Right kidney (tissue), 1 donor: ENCODE results near the gene STX16.

ENCODE experiments used
- DNase-seq: peaks from one replicate; pipeline ENCODE4 v3.0.0-alpha.2; 2016

Gene STX16

GRCh38 chr20:58697867-58698703 is 47.0 kb downstream of the STX16 start:
- no peak for DNase-seq

GRCh38 chr20:58698741-58699622 is 47.9 kb downstream of the STX16 start:
- no peak for DNase-seq

DNA sequence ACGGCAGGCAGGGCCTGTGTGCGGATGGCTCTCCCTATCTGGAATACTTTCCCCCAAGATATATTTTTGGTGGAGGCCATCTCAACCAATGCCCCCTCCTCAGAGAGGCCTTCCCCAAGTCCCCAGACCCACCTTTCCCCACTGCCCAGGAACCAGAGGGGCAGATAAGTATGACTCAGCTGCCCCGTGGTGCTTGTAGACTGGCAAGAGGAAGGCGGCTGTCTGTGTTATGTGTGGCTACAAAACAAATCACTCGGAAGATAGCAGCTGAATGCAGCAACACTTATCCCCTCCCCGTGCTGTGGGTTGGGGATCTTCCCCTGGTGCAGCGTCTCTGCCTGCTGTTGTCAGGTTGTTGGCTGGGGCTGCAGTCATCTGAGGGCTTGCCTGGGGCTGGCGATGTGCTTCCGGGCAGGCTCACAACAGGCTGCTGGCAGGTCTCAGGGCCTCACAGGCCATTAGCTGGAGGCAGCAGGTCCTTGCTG is 48.6 kb downstream of the STX16 start:
- DNase-seq = no peak

GRCh38 chr20:58700121-58700821 is 49.2 kb downstream of the STX16 start:
- no peak for DNase-seq

- no peak for DNase-seq
Observed at GRCh38 chr20:58700823-58701222, 49.7 kb downstream of the STX16 start.

- DNase-seq = no peak
Observed at GRCh38 chr20:58701431-58702160, 50.5 kb downstream of the STX16 start.

DNA sequence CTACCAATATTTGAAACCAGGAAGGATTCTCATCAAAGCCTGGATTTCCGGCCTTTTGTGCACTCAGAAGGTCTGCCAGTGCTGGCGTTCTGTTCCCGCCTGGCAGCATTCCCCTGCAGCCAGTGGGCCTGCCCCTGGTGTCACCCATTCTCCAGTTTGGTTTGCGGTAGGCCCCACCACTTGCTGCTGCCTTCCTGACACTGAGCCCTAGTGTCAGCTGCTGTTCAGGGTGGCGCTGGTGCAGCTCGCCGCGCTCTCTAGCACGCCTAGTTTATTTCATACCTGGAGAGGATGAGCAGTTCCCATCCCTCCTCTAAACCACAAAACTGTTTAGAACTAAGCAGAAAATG is 51.1 kb downstream of the STX16 start:
- no peak for DNase-seq

- no peak for DNase-seq
Observed at GRCh38 chr20:58702859-58703648, 52.0 kb downstream of the STX16 start.

DNA sequence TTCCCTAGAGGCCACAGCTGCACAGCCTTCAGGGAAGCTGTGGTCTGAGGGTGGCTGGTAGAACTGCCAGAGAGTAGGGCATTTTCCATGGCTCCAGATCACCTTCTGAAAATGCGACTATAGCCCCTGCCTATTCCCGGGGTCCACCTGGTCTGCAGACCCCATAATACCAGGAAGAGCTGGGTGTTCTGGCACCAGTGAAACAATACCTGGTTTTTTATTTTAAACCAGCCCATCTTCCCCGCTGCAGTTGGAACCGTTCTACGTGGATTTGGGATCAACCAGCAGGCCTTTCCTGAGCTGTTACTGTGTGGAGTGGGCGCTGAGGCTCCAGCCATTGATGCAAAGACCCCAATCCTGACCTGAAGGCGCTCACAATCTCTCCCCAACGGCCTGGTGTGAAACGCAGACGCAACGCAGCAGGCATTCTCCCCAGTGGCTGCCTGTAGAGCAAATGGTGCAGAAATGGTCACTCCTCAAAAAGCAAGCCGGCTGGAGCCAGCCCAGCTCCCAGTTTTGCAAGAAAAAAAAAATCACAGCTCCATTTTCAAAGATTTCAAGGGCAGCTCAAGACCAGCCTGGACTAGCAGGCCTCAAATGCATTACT is 52.8 kb downstream of the STX16 start:
- no peak for DNase-seq

DNA sequence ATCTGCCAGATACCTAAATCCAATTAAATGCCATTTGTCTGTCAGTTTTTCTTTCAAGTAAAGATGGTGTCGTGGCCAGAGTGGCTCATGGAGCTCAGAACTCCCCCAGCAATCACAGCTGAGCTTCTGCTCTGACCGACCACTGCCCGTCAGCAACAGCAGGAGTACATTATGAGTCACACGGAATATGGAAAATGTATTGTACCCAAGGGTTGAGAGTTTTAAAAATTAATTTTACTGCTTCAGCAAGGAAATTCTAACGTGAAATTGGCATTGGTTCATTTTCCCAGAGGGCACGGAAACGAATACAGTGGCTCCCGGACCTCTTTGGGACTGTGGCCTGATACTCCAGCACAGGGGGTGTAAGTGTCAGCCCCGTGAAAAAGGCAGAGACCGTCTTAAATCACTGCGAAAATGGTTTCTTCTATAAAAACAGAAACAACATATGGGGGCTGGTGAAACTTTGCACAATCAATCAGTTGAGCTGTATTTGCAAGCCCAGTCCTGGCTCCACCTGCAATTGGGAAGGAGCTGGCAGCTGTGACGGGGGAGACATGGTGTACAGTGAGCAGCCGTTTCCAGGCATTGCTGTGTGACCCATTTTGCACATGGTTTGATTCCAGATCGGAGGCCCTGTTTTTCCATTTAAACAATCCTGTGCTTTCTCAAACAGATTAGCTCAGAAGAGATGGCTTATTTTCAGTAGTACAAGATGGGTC is 54.3 kb downstream of the STX16 start:
- no peak for DNase-seq

DNA sequence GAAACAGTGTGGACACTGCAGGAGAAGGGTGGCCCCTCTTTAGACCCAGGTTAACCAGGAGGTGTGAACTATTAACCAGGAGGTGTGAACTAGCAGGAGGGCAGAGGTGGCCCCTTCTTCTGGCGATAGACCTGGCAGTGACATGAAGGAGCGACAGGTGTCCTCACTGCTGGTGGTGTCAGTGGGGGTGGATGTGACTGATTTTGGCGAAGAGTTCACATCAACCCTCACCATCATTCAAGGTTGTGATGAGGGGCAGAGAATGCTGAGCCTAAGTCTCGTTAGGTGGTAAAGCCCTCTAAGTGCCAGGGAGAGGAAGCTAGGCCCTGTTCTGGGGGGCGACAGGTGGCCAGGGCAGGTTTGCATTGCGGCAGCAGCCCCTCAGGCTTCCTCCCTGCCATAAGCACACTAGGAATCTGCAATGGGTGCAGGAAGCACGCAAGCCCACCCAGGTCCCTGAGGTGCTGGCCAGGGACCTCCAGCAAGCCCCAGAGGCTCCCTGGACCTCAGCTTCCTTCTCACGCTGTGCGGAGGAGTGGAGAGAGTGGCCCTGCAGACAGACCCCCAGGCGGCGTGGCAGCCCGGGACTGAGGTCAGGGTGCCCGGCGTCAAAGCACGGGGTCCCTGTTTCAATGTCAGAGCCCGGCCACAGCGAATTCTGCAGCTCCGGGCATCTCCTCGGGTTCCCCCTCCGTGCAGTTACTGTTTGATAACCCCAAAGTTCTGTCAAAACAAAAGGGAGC is 55.2 kb downstream of the STX16 start:
- DNase-seq = no peak

GRCh38 chr20:58706975-58707681 is 56.0 kb downstream of the STX16 start:
- DNase-seq = no peak

- DNase-seq = no peak
Observed at GRCh38 chr20:58707770-58708169, 56.7 kb downstream of the STX16 start.

DNA sequence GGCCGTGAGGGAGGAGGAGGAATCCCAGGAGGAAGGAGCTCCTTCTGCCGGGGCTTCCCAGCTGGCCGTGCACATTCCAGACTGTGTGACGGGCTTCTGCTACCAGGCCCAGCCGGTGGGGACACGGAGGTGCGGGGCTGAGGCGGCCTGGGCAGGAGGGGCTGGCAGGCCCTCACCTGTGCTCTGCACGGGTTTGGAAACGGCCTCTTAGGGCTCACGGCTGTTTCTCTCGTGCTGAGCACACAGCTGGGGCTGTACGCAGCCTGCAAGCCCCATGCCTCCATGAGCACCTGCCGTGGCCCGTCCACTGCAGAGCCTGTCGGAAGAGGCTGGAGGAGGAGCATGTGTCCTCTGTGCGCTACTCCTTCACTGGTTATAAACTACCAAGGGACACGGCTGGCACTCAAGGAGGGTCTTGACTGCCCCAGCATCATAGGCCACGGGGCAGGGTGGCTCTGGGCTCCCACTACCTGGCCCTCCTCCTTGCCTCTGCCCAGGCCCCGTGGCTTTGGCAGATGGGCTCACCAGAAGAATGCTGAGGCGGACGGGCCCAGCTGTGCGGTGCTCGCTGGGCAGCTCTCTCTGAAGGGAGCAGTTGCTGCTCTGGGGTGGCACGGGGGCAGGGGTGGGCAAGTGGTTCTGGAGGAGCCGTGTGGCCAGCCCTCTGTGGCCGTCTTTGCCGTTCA is 57.3 kb downstream of the STX16 start:
- no peak for DNase-seq

DNA sequence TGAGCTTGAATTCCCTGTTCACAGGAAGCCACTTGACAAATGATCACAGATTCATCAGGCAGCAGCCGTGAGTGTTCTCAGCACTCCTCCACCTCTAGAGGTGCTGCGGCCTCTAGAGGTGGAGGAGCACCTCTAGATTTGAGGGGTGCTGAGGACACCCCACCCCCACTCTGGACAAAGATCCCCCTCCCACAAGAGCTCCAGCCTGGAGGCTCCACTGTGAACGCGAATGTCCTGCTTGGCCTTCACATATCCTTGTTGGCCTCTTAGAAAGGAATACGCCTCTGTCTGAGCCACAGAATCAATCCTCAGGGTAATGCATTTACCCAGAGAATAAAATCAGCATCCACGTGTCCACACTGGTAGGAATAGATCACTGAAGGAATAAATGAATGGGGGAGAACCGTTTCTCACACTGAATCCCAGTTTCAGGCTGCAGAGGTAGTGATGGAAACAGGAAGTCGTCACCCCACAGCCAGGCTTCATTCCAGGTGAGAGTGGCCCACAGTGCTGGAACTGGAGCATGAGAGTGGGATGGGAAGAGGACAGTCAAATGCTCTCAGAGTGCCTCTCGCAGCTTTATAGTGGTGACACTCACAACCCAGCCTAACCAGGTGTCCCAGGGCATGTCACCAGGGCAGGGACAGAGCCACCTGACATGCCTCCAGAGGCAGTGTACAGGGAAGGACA is 58.1 kb downstream of the STX16 start:
- DNase-seq = no peak

GRCh38 chr20:58709703-58710039 is 58.6 kb downstream of the STX16 start:
- no peak for DNase-seq

DNA sequence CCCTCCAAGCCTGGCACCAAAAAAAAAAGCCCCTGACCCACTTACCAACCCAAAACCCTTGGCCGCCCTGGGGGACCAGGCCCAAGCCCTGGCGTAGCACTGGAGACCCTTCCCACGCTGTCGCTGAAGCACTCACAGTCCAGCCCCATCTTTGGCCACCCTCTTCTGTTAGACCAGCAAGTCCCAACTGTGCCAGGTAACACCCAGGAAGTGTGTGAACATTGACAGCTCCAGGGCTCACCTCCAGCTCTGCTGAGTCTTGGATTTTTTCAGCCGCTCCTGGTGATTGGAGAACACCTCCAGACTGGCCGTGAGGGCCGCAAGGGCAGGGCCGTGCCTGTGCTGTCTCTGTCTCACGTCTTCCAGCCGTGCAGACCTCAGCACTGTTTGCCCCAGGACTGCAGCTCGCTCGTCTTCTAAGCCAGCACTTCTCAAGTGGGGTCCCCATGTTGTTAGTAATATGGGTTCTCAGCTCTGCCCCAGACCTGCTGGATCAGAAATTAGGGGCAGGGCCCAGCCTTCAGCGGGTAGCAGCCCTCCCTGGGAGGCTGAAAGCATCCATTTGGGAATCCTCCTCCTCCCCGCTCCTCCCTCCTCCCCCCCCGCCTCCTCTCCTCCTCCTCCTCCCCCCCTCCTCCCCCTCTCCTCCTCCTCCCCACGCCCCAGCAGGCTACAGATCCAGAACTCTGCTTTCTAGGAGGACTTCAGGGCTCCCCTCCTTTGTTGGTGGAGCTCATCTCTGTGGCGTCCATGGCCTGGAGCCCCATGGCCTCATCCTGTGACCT is 59.6 kb downstream of the STX16 start:
- DNase-seq = no peak
